B cell (primary cell): Measurements from ENCODE around the gene CALHM1. TPM values are rescaled to one million over a fixed set of nuclear protein-coding genes. Genes with fewer than 3 reads are reported as not detected.
A peak's percentile ranks its signal among the peaks of the same experiment; 100 is the strongest.

Experiments used
- ATAC-seq: fragments of 200-7000 bp; cut with Tn5 transposase; one replicate; pipeline ENCODE4 v1.10.0; 2021; ENCODE audit warnings: low read depth, mild to moderate bottlenecking, moderate number of reproducible peaks, moderate library complexity
- CTCF ChIA-PET: fragments of 350-600 bp; sonication (Branson Sonifier 250); formaldehyde crosslinking; loops from one replicate; lab custom pipeline; 2021; ENCODE audit warnings: antibody characterized with exemption, inconsistent platforms; lab: Charles Lee
- POLR2A ChIA-PET: fragments of 350-600 bp; sonication (Branson Sonifier 250); formaldehyde crosslinking; loops from one replicate; lab custom pipeline; 2021; ENCODE audit warnings: antibody characterized with exemption; lab: Charles Lee
- DNase-seq: peaks from one replicate; pipeline ENCODE4 v3.0.0; 2013
- H2AFZ ChIP-seq: 2 replicates; pipeline ENCODE4 v1.6.1; 2012; ENCODE audit warnings: mild to moderate bottlenecking, low read depth, low read length; ENCODE audit not compliant: insufficient read depth, poor library complexity, severe bottlenecking
- H3K27ac ChIP-seq, 2 donors: 1 replicate in 1 of 2; 2 replicates in 1 of 2; pipeline ENCODE4 v1.5.1; 2012 to 2013; ENCODE audit warnings: low read length in 2 of 2, mild to moderate bottlenecking in 2 of 2, moderate library complexity in 1 of 2
- H3K27me3 ChIP-seq, 4 experiments: fragments of 200-600 bp in 1 of 4; sonication (generic) in 1 of 4; replicated peaks in 1 of 4; 1 replicate in 2 of 4; 2 replicates in 2 of 4; pipeline versions ENCODE4 v1.6.1 to v1.7.0; 2013 to 2016; ENCODE audit warnings: low read length in 3 of 4, mild to moderate bottlenecking in 2 of 4, mixed read lengths in 1 of 4, moderate library complexity in 1 of 4; ENCODE audit not compliant: insufficient read depth in 4 of 4, control insufficient read depth in 3 of 4; ENCODE audit errors: control extremely low read depth in 1 of 4
- H3K36me3 ChIP-seq, 2 experiments: replicated peaks in 1 of 2; 1 replicate in 1 of 2; 2 replicates in 1 of 2; pipeline versions ENCODE4 v1.6.1 to v1.7.1; 2013; ENCODE audit warnings: low read length in 1 of 2; ENCODE audit not compliant: insufficient read depth in 2 of 2, control insufficient read depth in 1 of 2; ENCODE audit errors: control extremely low read depth in 1 of 2, extremely low read depth in 1 of 2
- H3K4me1 ChIP-seq, 2 donors: fragments of 200-600 bp in 1 of 2; sonication (generic) in 1 of 2; 1 replicate in 1 of 2; 2 replicates in 1 of 2; pipeline versions ENCODE4 v1.5.1 to v1.6.1; 2013 to 2017; ENCODE audit warnings: low read length in 2 of 2; ENCODE audit not compliant: control insufficient read depth in 2 of 2, insufficient read depth in 2 of 2
- H3K4me2 ChIP-seq: replicated peaks from 2 replicates; pipeline ENCODE3; 2012; ENCODE audit warnings: mild to moderate bottlenecking, low read depth, low read length; ENCODE audit not compliant: poor library complexity, severe bottlenecking
- H3K4me3 ChIP-seq, 5 experiments: fragments of 200-600 bp in 1 of 5; sonication (generic) in 1 of 5; 1 replicate in 3 of 5; 2 replicates in 2 of 5; pipeline versions ENCODE4 v1.5.1 to v1.7.0; 2011 to 2016; ENCODE audit warnings: low read length in 4 of 5, mild to moderate bottlenecking in 4 of 5, low read depth in 2 of 5, control low read depth in 1 of 5, moderate library complexity in 1 of 5; ENCODE audit not compliant: insufficient read depth in 1 of 5; ENCODE audit errors: control extremely low read depth in 1 of 5, extremely low read depth in 1 of 5
- H3K79me2 ChIP-seq: fragments of 200-600 bp; sonication (generic); one replicate; pipeline ENCODE4 v1.6.0; 2016; ENCODE audit warnings: low read length; ENCODE audit not compliant: control insufficient read depth, insufficient read depth
- H3K9ac ChIP-seq: fragments of 200-600 bp; sonication (generic); 2 replicates; pipeline ENCODE4 v1.6.1; 2017; ENCODE audit warnings: mild to moderate bottlenecking, low read length, moderate library complexity
- H3K9me3 ChIP-seq, 3 donors: one replicate each; pipeline versions ENCODE4 v1.6.1 to v1.7.1; 2013; ENCODE audit warnings: low read length in 2 of 3; ENCODE audit not compliant: control insufficient read depth in 2 of 3, insufficient read depth in 1 of 3; ENCODE audit errors: control extremely low read depth in 1 of 3
- H4K20me1 ChIP-seq: 2 replicates; pipeline ENCODE4 v1.6.0; 2012; ENCODE audit warnings: mild to moderate bottlenecking, low read length; ENCODE audit not compliant: insufficient read depth, control insufficient read depth, poor library complexity, severe bottlenecking
- H3K27ac Mint-ChIP-seq: one replicate; pipeline ENCODE4 v1.8.0; 2021; ENCODE audit warnings: mixed read lengths
- H3K27me3 Mint-ChIP-seq: one replicate; pipeline ENCODE4 v1.8.0; 2021; ENCODE audit warnings: mixed read lengths
- H3K4me1 Mint-ChIP-seq: one replicate; pipeline ENCODE4 v1.8.0; 2021; ENCODE audit warnings: mixed read lengths
- H3K4me3 Mint-ChIP-seq: one replicate; pipeline ENCODE4 v1.8.0; 2021; ENCODE audit warnings: mixed read lengths
- H3K9me3 Mint-ChIP-seq: one replicate; pipeline ENCODE4 v1.8.0; 2022; ENCODE audit warnings: mixed read lengths; ENCODE audit not compliant: insufficient read depth
- CTCF ChIP-seq: fragments of 200-600 bp; IDR thresholded peaks from one replicate; pipeline ENCODE4 v1.8.0; 2022; ENCODE audit warnings: antibody characterized with exemption, mild to moderate bottlenecking
- EZH2 ChIP-seq: IDR thresholded peaks from 2 replicates; pipeline ENCODE4 v1.6.1; 2012; ENCODE audit warnings: borderline replicate concordance, low read depth, mild to moderate bottlenecking, moderate library complexity, low read length; ENCODE audit not compliant: insufficient read depth, poor library complexity, severe bottlenecking
- WGBS: methylation state at CpG from one replicate; pipeline ENCODE4 v1.1.5; 2013; ENCODE audit warnings: missing lambda C conversion rate; ENCODE audit not compliant: insufficient coverage; 5-methylcytosine and 5-hydroxymethylcytosine counted together
- intact Hi-C: fragments of 100-400 bp; cut with micrococcal nuclease; formaldehyde crosslinking; loops from one replicate; pipeline ENCODE4 v1.10.0; 2022
- polyA plus RNA-seq: library from polyadenylated mRNA; depleted of rRNA; stranded (reverse); fragments of >200 nt; gene quantifications from 2 replicates; pipeline ENCODE4 v1.2.3, GENCODE V29; 2012
- total RNA-seq, 2 donors: library from RNA; stranded (reverse); fragments of 120-200 nt in 1 of 2; gene quantifications; 1 replicate in 1 of 2; 2 replicates in 1 of 2; pipeline versions ENCODE4 v1.2.3 to v1.2.4, GENCODE V29; 2013 to 2022

CALHM1 gene
- total and polyA plus RNA-seq, 2 donors (not counting 1 experiment from before 2014, with no cell fraction given) = 0.16 to 0.34 TPM

GRCh38 chr10:103443475-103444185, 15.1 kb downstream of the CALHM1 start:
- ChIA-PET CTCF (interaction anchor here (1.0 to 2.0 kb wide), 5 partner anchors 9 to 41 kb away, joined by 3 to 10 read pairs (median 4); partner anchors contain the start of gene CALHM2), POLR2A (no interaction called here)
- Histone ChIP-seq H2AFZ (no peak overlapping the region), H3K4me1 (no peaks in the 10 kb centered on the region), H3K4me2 (no peak overlapping the region), H3K9ac (no peak overlapping the region), H3K4me3 (no peak overlapping the region), H3K27ac (no peak overlapping the region), H3K27me3 (no peaks in the 10 kb centered on the region), H3K9me3 (no peaks in the 10 kb centered on the region), H3K36me3 (peaks cover 0 to 80% of the 10 kb centered on the region in 2 experiments), H4K20me1 (no peaks in the 10 kb centered on the region), H3K79me2 (no peaks in the 10 kb centered on the region)
- Mint-ChIP-seq H3K9me3 (no peaks in the 10 kb centered on the region), H3K4me3 (no peak overlapping the region), H3K27me3 (no peaks in the 10 kb centered on the region), H3K27ac (peak overlapping the region; percentile 46), H3K4me1 (peaks cover under 1% of the 10 kb centered on the region)
- ATAC-seq = no peak
- 92% methylated on average over 23 of the region's 23 CpGs for WGBS
- TF ChIP-seq CTCF (no peak), EZH2 (no peak)
- intact Hi-C loops = no loop called here
- DNase-seq = no peak

- TF ChIP-seq CTCF (no peak), EZH2 (no peak)
- Mint-ChIP-seq H3K27ac (peak overlapping the region; percentile 26), H3K4me3 (no peak overlapping the region)
These were observed 16.7 kb downstream of the CALHM1 start for GRCh38 chr10:103442031-103442461.

More at GRCh38 chr10:103442031-103442461, 16.7 kb downstream of the CALHM1 start:
- no peak overlapping the region for H3K4me3 ChIP-seq
- Mint-ChIP-seq H3K9me3 (no peaks in the 10 kb centered on the region), H3K4me1 (no peaks in the 10 kb centered on the region), H3K27me3 (no peaks in the 10 kb centered on the region)
- no peak for DNase-seq
- WGBS = 97% methylated on average over 11 of the region's 13 CpGs
- H3K27me3 ChIP-seq = no peaks in the 10 kb centered on the region
- ChIA-PET POLR2A (no interaction called here), CTCF (interaction anchor here (0.9 to 2.0 kb wide), 3 partner anchors 35 to 43 kb away, joined by 3 to 10 read pairs (median 3); no protein-coding TSS in a partner anchor)
- H3K27ac ChIP-seq = no peak overlapping the region
- H3K9me3 ChIP-seq = no peaks in the 10 kb centered on the region
- H3K79me2 ChIP-seq = no peaks in the 10 kb centered on the region
- H3K4me2 ChIP-seq = no peak overlapping the region
- H4K20me1 ChIP-seq = no peaks in the 10 kb centered on the region
- peaks cover 0 to 88% of the 10 kb centered on the region in 2 experiments for H3K36me3 ChIP-seq
- no peaks in the 10 kb centered on the region for H3K4me1 ChIP-seq
- ATAC-seq = no peak
- intact Hi-C loops = no loop called here
- no peak overlapping the region for H3K9ac ChIP-seq
- H2AFZ ChIP-seq = no peak overlapping the region
